Measurements from ENCODE around the gene PROX2. TPM values are rescaled to one million over a fixed set of nuclear protein-coding genes. Genes with fewer than 3 reads are reported as not detected.

Gene PROX2
- total RNA-seq, 1 experiment from 2014 or later, result not detected

- ATAC-seq, result no peak
- Histone ChIP-seq H3K9ac (ENCODE audit: low read length) (no peak overlapping the region), H4K20me1 (ENCODE audit: low read length) (no peaks in the 10 kb centered on the region), H3K4me1 (ENCODE audit: insufficient read depth, low read length) (peaks cover 15% of the 10 kb centered on the region; the same call in 1 of the 2 replicates), H3F3A (ENCODE audit: low read length, unreplicated experiment) (no peaks in the 10 kb centered on the region), H2AFZ (ENCODE audit: low read length) (no peak overlapping the region), H3K79me2 (ENCODE audit: low read length) (no peaks in the 10 kb centered on the region), H3K4me3 (ENCODE audit: low read length) (no peak overlapping the region), H3K27ac (ENCODE audit: low read length) (no peak overlapping the region), H3K36me3 (ENCODE audit: low read depth, low read length) (no peaks in the 10 kb centered on the region), H3K9me3 (ENCODE audit: low read length) (no peaks in the 10 kb centered on the region), H3K27me3 (ENCODE audit: low read length) (no peaks in the 10 kb centered on the region), H3K9me2 (replicated peaks; ENCODE audit: low read length) (no peaks in the 10 kb centered on the region), H3K4me2 (ENCODE audit: low read length) (no peak overlapping the region)
- no peak for TF ChIP-seq EZH2phosphoT487 (IDR thresholded peaks at IDR 0.05; ENCODE audit: borderline replicate concordance, low read length)
- TF ChIP-seq EZH2 (IDR thresholded peaks at IDR 0.05; ENCODE audit: low read length, unreplicated experiment), result no peak
- TF ChIP-seq, protein P1, sequence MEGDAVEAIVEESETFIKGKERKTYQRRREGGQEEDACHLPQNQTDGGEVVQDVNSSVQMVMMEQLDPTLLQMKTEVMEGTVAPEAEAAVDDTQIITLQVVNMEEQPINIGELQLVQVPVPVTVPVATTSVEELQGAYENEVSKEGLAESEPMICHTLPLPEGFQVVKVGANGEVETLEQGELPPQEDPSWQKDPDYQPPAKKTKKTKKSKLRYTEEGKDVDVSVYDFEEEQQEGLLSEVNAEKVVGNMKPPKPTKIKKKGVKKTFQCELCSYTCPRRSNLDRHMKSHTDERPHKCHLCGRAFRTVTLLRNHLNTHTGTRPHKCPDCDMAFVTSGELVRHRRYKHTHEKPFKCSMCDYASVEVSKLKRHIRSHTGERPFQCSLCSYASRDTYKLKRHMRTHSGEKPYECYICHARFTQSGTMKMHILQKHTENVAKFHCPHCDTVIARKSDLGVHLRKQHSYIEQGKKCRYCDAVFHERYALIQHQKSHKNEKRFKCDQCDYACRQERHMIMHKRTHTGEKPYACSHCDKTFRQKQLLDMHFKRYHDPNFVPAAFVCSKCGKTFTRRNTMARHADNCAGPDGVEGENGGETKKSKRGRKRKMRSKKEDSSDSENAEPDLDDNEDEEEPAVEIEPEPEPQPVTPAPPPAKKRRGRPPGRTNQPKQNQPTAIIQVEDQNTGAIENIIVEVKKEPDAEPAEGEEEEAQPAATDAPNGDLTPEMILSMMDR (conservative IDR thresholded peaks at IDR 0.05; ENCODE audit: low read depth, low read length), result no peak
- ChIA-PET POLR2A (ENCODE audit: unreplicated experiment) (interaction anchor here (0.6 kb wide), 1 partner anchor 58 kb away, joined by 3 read pairs; no protein-coding TSS in a partner anchor), CTCF (interaction anchor here (0.7 kb wide), 1 partner anchor 17 kb away, joined by 6 read pairs; no protein-coding TSS in a partner anchor)
- no TSS peak for BruUV-seq (replicated peaks)
- intact Hi-C loops (cut with micrococcal nuclease), result no loop called here
- DNase-seq, result no peak
Observed at GRCh38 chr14:74921053-74921620, 45.2 kb upstream of the PROX2 start.

- intact Hi-C loops (cut with micrococcal nuclease), result no loop called here
- ATAC-seq, result no peak
- H3K4me1 ChIP-seq (ENCODE audit: insufficient read depth, low read length), result peaks cover 15% of the 10 kb centered on the region; the same call in 1 of the 2 replicates
- no peak overlapping the region for H3K4me2 ChIP-seq (ENCODE audit: low read length)
- no peak overlapping the region for H3K4me3 ChIP-seq (ENCODE audit: low read length)
- no peaks in the 10 kb centered on the region for H3K27me3 ChIP-seq (ENCODE audit: low read length)
- no peaks in the 10 kb centered on the region for H3F3A ChIP-seq (ENCODE audit: low read length, unreplicated experiment)
- H4K20me1 ChIP-seq (ENCODE audit: low read length), result no peaks in the 10 kb centered on the region
- DNase-seq, result no peak
- H3K9me3 ChIP-seq (ENCODE audit: low read length), result no peaks in the 10 kb centered on the region
- ChIA-PET POLR2A (ENCODE audit: unreplicated experiment) (no interaction called here), CTCF (no interaction called here)
- no peak overlapping the region for H2AFZ ChIP-seq (ENCODE audit: low read length)
- no peak overlapping the region for H3K9ac ChIP-seq (ENCODE audit: low read length)
- TF ChIP-seq, protein P1 (conservative IDR thresholded peaks at IDR 0.05; ENCODE audit: low read depth, low read length), result no peak
- TF ChIP-seq EZH2phosphoT487 (IDR thresholded peaks at IDR 0.05; ENCODE audit: borderline replicate concordance, low read length), result no peak
- no peak for TF ChIP-seq EZH2 (IDR thresholded peaks at IDR 0.05; ENCODE audit: low read length, unreplicated experiment)
- no TSS peak for BruUV-seq (replicated peaks)
- no peaks in the 10 kb centered on the region for H3K36me3 ChIP-seq (ENCODE audit: low read depth, low read length)
- H3K79me2 ChIP-seq (ENCODE audit: low read length), result no peaks in the 10 kb centered on the region
- H3K9me2 ChIP-seq (replicated peaks; ENCODE audit: low read length), result no peaks in the 10 kb centered on the region
- H3K27ac ChIP-seq (ENCODE audit: low read length), result no peak overlapping the region
Observed at GRCh38 chr14:74920281-74920680, 44.3 kb upstream of the PROX2 start.

- CTCF ChIA-PET, result no interaction called here
- peak; percentile 20 for DNase-seq
- POLR2A ChIA-PET (ENCODE audit: unreplicated experiment), result no interaction called here
Observed at GRCh38 chr14:74919421-74920165, 43.6 kb upstream of the PROX2 start.

More at GRCh38 chr14:74919421-74920165, 43.6 kb upstream of the PROX2 start:
- Histone ChIP-seq H2AFZ (ENCODE audit: low read length) (no peak overlapping the region), H4K20me1 (ENCODE audit: low read length) (no peaks in the 10 kb centered on the region), H3K79me2 (ENCODE audit: low read length) (no peaks in the 10 kb centered on the region), H3F3A (ENCODE audit: low read length, unreplicated experiment) (no peaks in the 10 kb centered on the region), H3K4me2 (ENCODE audit: low read length) (no peak overlapping the region), H3K4me3 (ENCODE audit: low read length) (no peak overlapping the region), H3K9ac (ENCODE audit: low read length) (no peak overlapping the region), H3K36me3 (ENCODE audit: low read depth, low read length) (no peaks in the 10 kb centered on the region), H3K9me2 (replicated peaks; ENCODE audit: low read length) (no peaks in the 10 kb centered on the region), H3K27ac (ENCODE audit: low read length) (no peak overlapping the region), H3K4me1 (ENCODE audit: insufficient read depth, low read length) (peaks cover 15% of the 10 kb centered on the region; the same call in 1 of the 2 replicates), H3K27me3 (ENCODE audit: low read length) (no peaks in the 10 kb centered on the region), H3K9me3 (ENCODE audit: low read length) (no peaks in the 10 kb centered on the region)
- no TSS peak for BruUV-seq (replicated peaks)
- TF ChIP-seq, protein P1 (conservative IDR thresholded peaks at IDR 0.05; ENCODE audit: low read depth, low read length), result no peak
- TF ChIP-seq EZH2phosphoT487 (IDR thresholded peaks at IDR 0.05; ENCODE audit: borderline replicate concordance, low read length) (no peak), EZH2 (IDR thresholded peaks at IDR 0.05; ENCODE audit: low read length, unreplicated experiment) (no peak)
- ATAC-seq, result peak; percentile 49
- intact Hi-C loops (cut with micrococcal nuclease), result no loop called here
